Measurements from ENCODE around the gene HIKESHI. TPM values are rescaled to one million over a fixed set of nuclear protein-coding genes. Genes with fewer than 3 reads are reported as not detected.

HIKESHI gene
- total and polyA plus RNA-seq, 2 donors (not counting 1 experiment from before 2014, with no cell fraction given) = 24.4 to 28.0 TPM

GRCh38 chr11:86274503-86274902, 27.5 kb upstream of the HIKESHI start:
- no peak overlapping the region for H3K27ac ChIP-seq (ENCODE audit: low read length in 2 of 2)
- Mint-ChIP-seq H3K9me3 (ENCODE audit: insufficient read depth) (peaks cover 7% of the 10 kb centered on the region), H3K27ac (peak overlapping the region; percentile 26), H3K4me1 (peaks cover 11% of the 10 kb centered on the region), H3K4me3 (no peak overlapping the region), H3K27me3 (no peaks in the 10 kb centered on the region)
- POLR2A ChIA-PET = no interaction called here
- DNase-seq (peak; percentile 31), ATAC-seq (ENCODE audit: low read depth) (peak; percentile 33)
- WGBS (ENCODE audit: insufficient coverage) = 100% methylated on average over 3 of the region's 6 CpGs
- intact Hi-C loops (cut with micrococcal nuclease) = no loop called here
- TF ChIP-seq CTCF (IDR thresholded peaks at IDR 0.05) (no peak), EZH2 (IDR thresholded peaks at IDR 0.05; ENCODE audit: borderline replicate concordance, insufficient read depth, low read depth, low read length, poor library complexity, severe bottlenecking) (no peak)
- H4K20me1 ChIP-seq (ENCODE audit: control insufficient read depth, insufficient read depth, low read length, poor library complexity, severe bottlenecking) = peaks cover 13% of the 10 kb centered on the region
- no peaks in the 10 kb centered on the region for H3K27me3 ChIP-seq (replicated peaks in 1 of 4; ENCODE audit: control extremely low read depth in 1 of 4, control insufficient read depth in 3 of 4, insufficient read depth in 4 of 4, low read length in 3 of 4)
- peaks cover 0 to 1% (median 0%) of the 10 kb centered on the region in 3 donors for H3K9me3 ChIP-seq (ENCODE audit: control extremely low read depth in 1 of 3, control insufficient read depth in 2 of 3, insufficient read depth in 1 of 3, low read length in 2 of 3)
- H3K4me1 ChIP-seq (ENCODE audit: control insufficient read depth in 2 of 2, insufficient read depth in 2 of 2, low read length in 2 of 2) = no peaks in the 10 kb centered on the region
- no peak overlapping the region for H3K9ac ChIP-seq (ENCODE audit: low read length)
- no peak overlapping the region for H2AFZ ChIP-seq (ENCODE audit: insufficient read depth, low read depth, low read length, poor library complexity, severe bottlenecking)
- H3K79me2 ChIP-seq (ENCODE audit: control insufficient read depth, insufficient read depth, low read length) = peaks cover 44% of the 10 kb centered on the region
- no peak overlapping the region for H3K4me2 ChIP-seq (replicated peaks; ENCODE audit: low read depth, low read length, poor library complexity, severe bottlenecking)
- peaks cover 17 to 81% of the 10 kb centered on the region in 2 experiments for H3K36me3 ChIP-seq (replicated peaks in 1 of 2; ENCODE audit: control extremely low read depth in 1 of 2, control insufficient read depth in 1 of 2, extremely low read depth in 1 of 2, insufficient read depth in 2 of 2, low read length in 1 of 2)
- H3K4me3 ChIP-seq (ENCODE audit: control extremely low read depth in 1 of 5, extremely low read depth in 1 of 5, insufficient read depth in 1 of 5, low read depth in 2 of 5, low read length in 4 of 5) = no peak overlapping the region
- CTCF ChIA-PET = no interaction called here

GRCh38 chr11:86274999-86275398, 27.0 kb upstream of the HIKESHI start:
- no peak for ATAC-seq (ENCODE audit: low read depth)
- H2AFZ ChIP-seq (ENCODE audit: insufficient read depth, low read depth, low read length, poor library complexity, severe bottlenecking) = no peak overlapping the region
- H3K9ac ChIP-seq (ENCODE audit: low read length) = no peak overlapping the region
- Mint-ChIP-seq H3K4me1 (peaks cover 11% of the 10 kb centered on the region), H3K27me3 (no peaks in the 10 kb centered on the region), H3K27ac (no peak overlapping the region), H3K9me3 (ENCODE audit: insufficient read depth) (peaks cover 4% of the 10 kb centered on the region), H3K4me3 (no peak overlapping the region)
- H3K79me2 ChIP-seq (ENCODE audit: control insufficient read depth, insufficient read depth, low read length) = peaks cover 40% of the 10 kb centered on the region
- H3K27ac ChIP-seq (ENCODE audit: low read length in 2 of 2) = no peak overlapping the region
- H4K20me1 ChIP-seq (ENCODE audit: control insufficient read depth, insufficient read depth, low read length, poor library complexity, severe bottlenecking) = peaks cover 13% of the 10 kb centered on the region
- H3K9me3 ChIP-seq (ENCODE audit: control extremely low read depth in 1 of 3, control insufficient read depth in 2 of 3, insufficient read depth in 1 of 3, low read length in 2 of 3) = no peaks in the 10 kb centered on the region
- no CpG with 5 or more reads among the region's 4 CpGs for WGBS (ENCODE audit: insufficient coverage)
- no peak overlapping the region for H3K4me2 ChIP-seq (replicated peaks; ENCODE audit: low read depth, low read length, poor library complexity, severe bottlenecking)
- no peaks in the 10 kb centered on the region for H3K27me3 ChIP-seq (replicated peaks in 1 of 4; ENCODE audit: control extremely low read depth in 1 of 4, control insufficient read depth in 3 of 4, insufficient read depth in 4 of 4, low read length in 3 of 4)
- no peaks in the 10 kb centered on the region for H3K4me1 ChIP-seq (ENCODE audit: control insufficient read depth in 2 of 2, insufficient read depth in 2 of 2, low read length in 2 of 2)
- DNase-seq = no peak
- TF ChIP-seq CTCF (IDR thresholded peaks at IDR 0.05) (no peak), EZH2 (IDR thresholded peaks at IDR 0.05; ENCODE audit: borderline replicate concordance, insufficient read depth, low read depth, low read length, poor library complexity, severe bottlenecking) (no peak)
- intact Hi-C loops (cut with micrococcal nuclease) = no loop called here
- H3K36me3 ChIP-seq (replicated peaks in 1 of 2; ENCODE audit: control extremely low read depth in 1 of 2, control insufficient read depth in 1 of 2, extremely low read depth in 1 of 2, insufficient read depth in 2 of 2, low read length in 1 of 2) = peaks cover 13 to 81% of the 10 kb centered on the region in 2 experiments
- CTCF ChIA-PET = no interaction called here
- no peak overlapping the region for H3K4me3 ChIP-seq (ENCODE audit: control extremely low read depth in 1 of 5, extremely low read depth in 1 of 5, insufficient read depth in 1 of 5, low read depth in 2 of 5, low read length in 4 of 5)
- POLR2A ChIA-PET = no interaction called here

Measured in B cell (primary cell).